H9 (cell line): Measurements from ENCODE around the gene ABCG1. TPM values are rescaled to one million over a fixed set of nuclear protein-coding genes. Genes with fewer than 3 reads are reported as not detected.

ENCODE experiments used
- DNase-seq: peaks from one replicate; pipeline ENCODE4 v3.0.0-alpha.2; 2017
- H2AFZ ChIP-seq: one replicate; pipeline ENCODE4 v1.6.1; 2013; ENCODE audit warnings: mild to moderate bottlenecking, low read length, control low read depth, moderate library complexity
- H2AK5ac ChIP-seq: 2 replicates; pipeline ENCODE4 v1.6.1; 2013; ENCODE audit warnings: low read length, control low read depth, mixed read lengths; ENCODE audit not compliant: insufficient read length
- H2BK120ac ChIP-seq: one replicate; pipeline ENCODE4 v1.6.1; 2013; ENCODE audit warnings: low read depth, mild to moderate bottlenecking, low read length, control low read depth, inconsistent platforms; ENCODE audit not compliant: poor library complexity, severe bottlenecking
- H2BK12ac ChIP-seq: 2 replicates; pipeline ENCODE4 v1.6.1; 2013; ENCODE audit warnings: low read length, control low read depth, mixed read lengths, low read depth; ENCODE audit not compliant: insufficient read length
- H2BK15ac ChIP-seq: 2 replicates; pipeline ENCODE4 v1.6.1; 2013; ENCODE audit warnings: low read depth, low read length, control low read depth
- H2BK20ac ChIP-seq: one replicate; pipeline ENCODE4 v1.6.1; 2013; ENCODE audit warnings: low read depth, mild to moderate bottlenecking, low read length, control low read depth, inconsistent platforms; ENCODE audit not compliant: poor library complexity, severe bottlenecking
- H2BK5ac ChIP-seq: 2 replicates; pipeline ENCODE4 v1.6.1; 2013; ENCODE audit warnings: low read length, control low read depth, mixed read lengths; ENCODE audit not compliant: insufficient read length
- H3K14ac ChIP-seq: 2 replicates; pipeline ENCODE4 v1.6.1; 2013; ENCODE audit warnings: low read length, control low read depth; ENCODE audit not compliant: insufficient read depth
- H3K18ac ChIP-seq: 2 replicates; pipeline ENCODE4 v1.6.1; 2013; ENCODE audit warnings: low read depth, mild to moderate bottlenecking, mixed read lengths, low read length, control low read depth; ENCODE audit not compliant: insufficient read length
- H3K23ac ChIP-seq: 2 replicates; pipeline ENCODE4 v1.6.1; 2013; ENCODE audit warnings: low read length, control low read depth, mixed read lengths, low read depth; ENCODE audit not compliant: insufficient read length
- H3K23me2 ChIP-seq: 2 replicates; pipeline ENCODE4 v1.6.1; 2013; ENCODE audit warnings: low read depth, mild to moderate bottlenecking, mixed read lengths, low read length, control low read depth; ENCODE audit not compliant: insufficient read length, poor library complexity, severe bottlenecking
- H3K27ac ChIP-seq: 2 replicates; pipeline ENCODE4 v1.5.1; 2013; ENCODE audit warnings: low read length, control low read depth, mixed read lengths, low read depth; ENCODE audit not compliant: insufficient read length
- H3K27me3 ChIP-seq: 2 replicates; pipeline ENCODE4 v1.6.1; 2013; ENCODE audit warnings: low read length, control low read depth, inconsistent platforms; ENCODE audit not compliant: insufficient read depth
- H3K4ac ChIP-seq: 2 replicates; pipeline ENCODE4 v1.6.1; 2013; ENCODE audit warnings: low read depth, mild to moderate bottlenecking, control low read depth, inconsistent platforms, low read length, moderate library complexity
- H3K4me1 ChIP-seq: 2 replicates; pipeline ENCODE4 v1.6.1; 2013; ENCODE audit warnings: low read length, control low read depth, inconsistent platforms; ENCODE audit not compliant: insufficient read depth
- H3K4me2 ChIP-seq: 2 replicates; pipeline ENCODE4 v1.6.1; 2013; ENCODE audit warnings: low read length, control low read depth, mixed read lengths; ENCODE audit not compliant: insufficient read length, insufficient read depth
- H3K56ac ChIP-seq: 2 replicates; pipeline ENCODE4 v1.6.1; 2013; ENCODE audit warnings: low read depth, mild to moderate bottlenecking, mixed read lengths, low read length, control low read depth; ENCODE audit not compliant: insufficient read length
- H3K79me1 ChIP-seq: 2 replicates; pipeline ENCODE4 v1.6.1; 2013; ENCODE audit warnings: low read depth, mild to moderate bottlenecking, moderate library complexity, low read length, control low read depth, inconsistent platforms; ENCODE audit not compliant: insufficient read depth, poor library complexity, severe bottlenecking
- H3K79me2 ChIP-seq: 2 replicates; pipeline ENCODE4 v1.6.1; 2013; ENCODE audit warnings: low read length, control low read depth, inconsistent platforms; ENCODE audit not compliant: insufficient read depth
- H3K9ac ChIP-seq: 2 replicates; pipeline ENCODE4 v1.6.1; 2013; ENCODE audit warnings: low read length, control low read depth, mixed read lengths; ENCODE audit not compliant: insufficient read length; ENCODE audit errors: extremely low read depth
- H3K9me3 ChIP-seq: one replicate; pipeline ENCODE4 v1.6.1; 2013; ENCODE audit warnings: low read depth, low read length, inconsistent platforms; ENCODE audit not compliant: control insufficient read depth
- H3T11ph ChIP-seq: one replicate; pipeline ENCODE4 v1.6.1; 2013; ENCODE audit warnings: mild to moderate bottlenecking, low read length, control low read depth, inconsistent platforms
- H4K20me1 ChIP-seq: one replicate; pipeline ENCODE4 v1.6.1; 2013; ENCODE audit not compliant: control insufficient read depth, insufficient read length, insufficient read depth
- H4K5ac ChIP-seq: 2 replicates; pipeline ENCODE4 v1.6.1; 2013; ENCODE audit warnings: low read depth, mild to moderate bottlenecking, mixed read lengths, low read length, control low read depth; ENCODE audit not compliant: insufficient read length
- H4K8ac ChIP-seq: replicated peaks from 2 replicates; pipeline ENCODE4 v1.6.1; 2013; ENCODE audit warnings: low read length, control low read depth, mixed read lengths, low read depth; ENCODE audit not compliant: insufficient read length
- H4K91ac ChIP-seq: 2 replicates; pipeline ENCODE4 v1.6.1; 2013; ENCODE audit warnings: low read depth, mild to moderate bottlenecking, moderate library complexity, mixed read lengths, low read length, control low read depth; ENCODE audit not compliant: insufficient read length
- H3K27ac Mint-ChIP-seq, 3 experiments: 2 replicates in 2 of 3; 3 replicates in 1 of 3; pipeline ENCODE4 v1.8.0; 2020 to 2021; ENCODE audit warnings: mixed read lengths in 3 of 3, mild to moderate bottlenecking in 1 of 3, moderate library complexity in 1 of 3
- H3K27me3 Mint-ChIP-seq: 2 replicates; pipeline ENCODE4 v1.8.0; 2021; ENCODE audit warnings: low read depth, mild to moderate bottlenecking, moderate library complexity, mixed read lengths
- H3K36me3 Mint-ChIP-seq, 3 experiments: 2 replicates in 2 of 3; 3 replicates in 1 of 3; pipeline ENCODE4 v1.8.0; 2020 to 2021; ENCODE audit warnings: low read depth in 3 of 3, mixed read lengths in 3 of 3; ENCODE audit not compliant: insufficient read depth in 1 of 3
- H3K4me1 Mint-ChIP-seq, 2 experiments: 2 replicates each; pipeline ENCODE4 v1.8.0; 2020; ENCODE audit warnings: mixed read lengths in 2 of 2
- H3K4me3 Mint-ChIP-seq, 2 experiments: 2 replicates in 1 of 2; 3 replicates in 1 of 2; pipeline ENCODE4 v1.8.0; 2020 to 2021; ENCODE audit warnings: mild to moderate bottlenecking in 2 of 2, mixed read lengths in 2 of 2, moderate library complexity in 1 of 2
- H3K9me3 Mint-ChIP-seq, 2 experiments: 2 replicates in 1 of 2; 3 replicates in 1 of 2; pipeline ENCODE4 v1.8.0; 2020; ENCODE audit warnings: mild to moderate bottlenecking in 2 of 2, mixed read lengths in 2 of 2, moderate library complexity in 1 of 2
- CTCF ChIP-seq: fragments of 200-600 bp; sonication (generic); conservative IDR thresholded peaks from 3 replicates; pipeline ENCODE4 v1.8.0; 2021; ENCODE audit warnings: antibody characterized with exemption, mild to moderate bottlenecking
- WGBS: extraction: QIAGEN DNeasy Blood & Tissue Kit; methylation state at CpG from one replicate; pipeline ENCODE4 v1.1.7; 2013; ENCODE audit warnings: missing lambda C conversion rate, low lambda C conversion rate, mixed read lengths; ENCODE audit not compliant: insufficient read length; ENCODE audit errors: extremely low coverage; 5-methylcytosine and 5-hydroxymethylcytosine counted together
- total RNA-seq: library from RNA; stranded (reverse); gene quantifications from 2 replicates; pipeline ENCODE4 v1.2.1, GENCODE V29; 2021

The ABCG1 gene
- total RNA-seq, 1 experiment from 2014 or later = 0.83 TPM

DNA sequence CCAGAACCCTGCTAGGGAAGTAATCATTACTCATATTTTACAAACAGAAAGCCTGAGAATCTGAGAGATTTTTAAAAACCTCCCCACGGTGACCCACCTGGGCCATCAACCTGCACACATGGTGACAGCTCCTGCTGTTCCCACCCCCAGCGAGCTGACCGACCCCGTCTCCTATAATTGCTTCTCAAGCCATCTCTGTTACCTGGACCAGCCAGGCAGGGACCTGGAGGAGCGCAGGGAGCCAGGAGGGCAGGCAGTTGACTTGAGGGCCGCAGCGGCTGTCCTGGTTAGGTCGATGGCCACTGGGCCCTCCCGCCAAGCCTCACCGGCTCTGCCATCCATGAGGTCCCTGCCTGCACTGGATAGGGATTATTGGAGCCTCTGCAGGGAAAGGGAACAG is 124.2 kb downstream of the ABCG1 start:
- Histone ChIP-seq H3K23ac (no peak overlapping the region), H3K14ac (no peak overlapping the region), H2BK120ac (no peak overlapping the region), H3K79me2 (no peaks in the 10 kb centered on the region), H3K27me3 (no peaks in the 10 kb centered on the region), H3K9me3 (no peaks in the 10 kb centered on the region), H4K91ac (no peak overlapping the region), H3K4me1 (peaks cover 1% of the 10 kb centered on the region; the same call in 1 of the 2 replicates), H3K9ac (no peak overlapping the region), H3K56ac (no peak overlapping the region), H2BK15ac (no peak overlapping the region), H4K8ac (no peak overlapping the region), H3K4me2 (no peak overlapping the region), H4K20me1 (no peaks in the 10 kb centered on the region), H3T11ph (no peak overlapping the region), H2AFZ (no peak overlapping the region), H3K4ac (no peak overlapping the region), H2BK20ac (no peak overlapping the region), H2BK5ac (no peak overlapping the region), H3K23me2 (no peaks in the 10 kb centered on the region), H4K5ac (no peak overlapping the region), H3K27ac (no peak overlapping the region), H2AK5ac (no peak overlapping the region), H3K18ac (no peak overlapping the region), H3K79me1 (no peaks in the 10 kb centered on the region), H2BK12ac (no peak overlapping the region)
- peak; percentile 15 for DNase-seq
- no peaks in the 10 kb centered on the region for H3K36me3 Mint-ChIP-seq
- peaks cover 3 to 9% of the 10 kb centered on the region in 2 experiments for H3K4me1 Mint-ChIP-seq
- H3K9me3 Mint-ChIP-seq = no peaks in the 10 kb centered on the region
- no peak for TF ChIP-seq CTCF
- peaks cover 1% of the 10 kb centered on the region for H3K27me3 Mint-ChIP-seq
- H3K4me3 Mint-ChIP-seq = no peak overlapping the region
- peak overlapping the region in 1 of 3 experiments; percentile 60; a peak in 2 of 7 replicates for H3K27ac Mint-ChIP-seq
- no CpG with 5 or more reads among the region's 10 CpGs for WGBS
